GM18505 (cell line): ENCODE results near the gene PARP8.
A peak's percentile ranks its signal among the peaks of the same experiment; 100 is the strongest.

Experiments
- ATAC-seq: cut with Tn5 transposase; IDR thresholded peaks from one replicate; pipeline ENCODE4 v1.9.1; 2021; ENCODE audit not compliant: unreplicated experiment
- POLR2A ChIP-seq: IDR thresholded peaks from 4 replicates; pipeline ENCODE4 v1.6.1; 2011; ENCODE audit warnings: borderline replicate concordance; ENCODE audit not compliant: insufficient read depth, insufficient read length; ENCODE audit errors: extremely low read depth

The PARP8 gene

GRCh38 chr5:50727149-50727496 is 60.7 kb downstream of the PARP8 start:
- no peak for TF ChIP-seq POLR2A
- no peak for ATAC-seq

- no peak for ATAC-seq
- TF ChIP-seq POLR2A = no peak
These were observed 61.4 kb downstream of the PARP8 start for GRCh38 chr5:50727845-50728244.

- TF ChIP-seq POLR2A = no peak
- no peak for ATAC-seq
These were observed 63.9 kb downstream of the PARP8 start for GRCh38 chr5:50730336-50730735.

GRCh38 chr5:50730841-50731240 is 64.4 kb downstream of the PARP8 start:
- TF ChIP-seq POLR2A = no peak
- no peak for ATAC-seq

GRCh38 chr5:50733741-50734140 is 67.3 kb downstream of the PARP8 start:
- ATAC-seq = no peak
- TF ChIP-seq POLR2A = no peak

GRCh38 chr5:50738864-50739263 is 72.4 kb downstream of the PARP8 start:
- no peak for TF ChIP-seq POLR2A
- no peak for ATAC-seq

- no peak for TF ChIP-seq POLR2A
- no peak for ATAC-seq
These were observed 74.4 kb downstream of the PARP8 start for GRCh38 chr5:50740832-50741231.

GRCh38 chr5:50744776-50745175 is 78.3 kb downstream of the PARP8 start:
- peak; percentile 67 for ATAC-seq
- no peak for TF ChIP-seq POLR2A

GRCh38 chr5:50745221-50745910 is 78.9 kb downstream of the PARP8 start:
- ATAC-seq = no peak
- TF ChIP-seq POLR2A = no peak

- TF ChIP-seq POLR2A = no peak
- ATAC-seq = no peak
These were observed 82.7 kb downstream of the PARP8 start for GRCh38 chr5:50749181-50749580.

GRCh38 chr5:50749873-50750272 is 83.4 kb downstream of the PARP8 start:
- ATAC-seq = no peak
- no peak for TF ChIP-seq POLR2A

GRCh38 chr5:50751064-50751657 is 84.7 kb downstream of the PARP8 start:
- TF ChIP-seq POLR2A = no peak
- peak; percentile 86 for ATAC-seq

GRCh38 chr5:50752800-50753199 is 86.4 kb downstream of the PARP8 start:
- no peak for ATAC-seq
- no peak for TF ChIP-seq POLR2A

- no peak for TF ChIP-seq POLR2A
- no peak for ATAC-seq
These were observed 93.3 kb downstream of the PARP8 start for GRCh38 chr5:50759526-50760270.
